ENCODE data around the gene SND1. TPM values are rescaled to one million over a fixed set of nuclear protein-coding genes. Genes with fewer than 3 reads are reported as not detected.

The SND1 gene
- total RNA-seq, 1 donor from 2014 or later, result 165 TPM

GRCh38 chr7:128031901-128032604, 380.1 kb downstream of the SND1 start:
- H3K27ac Mint-ChIP-seq (ENCODE audit: unreplicated experiment), result peak overlapping the region; percentile 92

GRCh38 chr7:128032605-128033235, 380.7 kb downstream of the SND1 start:
- H3K9me3 Mint-ChIP-seq (ENCODE audit: unreplicated experiment), result peaks cover 30% of the 10 kb centered on the region

More at GRCh38 chr7:128031901-128032604, 380.1 kb downstream of the SND1 start:
- peaks cover 7% of the 10 kb centered on the region for H3K36me3 Mint-ChIP-seq (ENCODE audit: unreplicated experiment)
- peak; percentile 18 for TF ChIP-seq CTCF (IDR thresholded peaks at IDR 0.05; ENCODE audit: partially characterized antibody, unreplicated experiment)
- peak; percentile 79 for DNase-seq
- H3K4me3 Mint-ChIP-seq (ENCODE audit: unreplicated experiment), result peak overlapping the region; percentile 89
- peaks cover 32% of the 10 kb centered on the region for H3K4me1 Mint-ChIP-seq (ENCODE audit: low read depth, unreplicated experiment)
- peaks cover 30% of the 10 kb centered on the region for H3K9me3 Mint-ChIP-seq (ENCODE audit: unreplicated experiment)
- H3K27me3 Mint-ChIP-seq (ENCODE audit: unreplicated experiment), result peaks cover 13% of the 10 kb centered on the region

GRCh38 chr7:128033246-128033645, 381.3 kb downstream of the SND1 start:
- no peak for TF ChIP-seq CTCF (IDR thresholded peaks at IDR 0.05; ENCODE audit: partially characterized antibody, unreplicated experiment)
- H3K36me3 Mint-ChIP-seq (ENCODE audit: unreplicated experiment), result peaks cover 7% of the 10 kb centered on the region
- H3K4me3 Mint-ChIP-seq (ENCODE audit: unreplicated experiment), result peak overlapping the region; percentile 85
- peaks cover 13% of the 10 kb centered on the region for H3K27me3 Mint-ChIP-seq (ENCODE audit: unreplicated experiment)
- no peak for DNase-seq
- H3K27ac Mint-ChIP-seq (ENCODE audit: unreplicated experiment), result peak overlapping the region; percentile 52
- peaks cover 21% of the 10 kb centered on the region for H3K4me1 Mint-ChIP-seq (ENCODE audit: low read depth, unreplicated experiment)
- H3K9me3 Mint-ChIP-seq (ENCODE audit: unreplicated experiment), result peaks cover 29% of the 10 kb centered on the region

More at GRCh38 chr7:128032605-128033235, 380.7 kb downstream of the SND1 start:
- Mint-ChIP-seq H3K36me3 (ENCODE audit: unreplicated experiment) (peaks cover 7% of the 10 kb centered on the region), H3K4me1 (ENCODE audit: low read depth, unreplicated experiment) (peaks cover 27% of the 10 kb centered on the region), H3K4me3 (ENCODE audit: unreplicated experiment) (peak overlapping the region; percentile 85), H3K27me3 (ENCODE audit: unreplicated experiment) (peaks cover 13% of the 10 kb centered on the region), H3K27ac (ENCODE audit: unreplicated experiment) (peak overlapping the region; percentile 82)
- peak; percentile 60 for DNase-seq
- TF ChIP-seq CTCF (IDR thresholded peaks at IDR 0.05; ENCODE audit: partially characterized antibody, unreplicated experiment), result no peak

- Mint-ChIP-seq H3K9me3 (ENCODE audit: unreplicated experiment) (peaks cover 15% of the 10 kb centered on the region), H3K27me3 (ENCODE audit: unreplicated experiment) (peaks cover 11% of the 10 kb centered on the region), H3K36me3 (ENCODE audit: unreplicated experiment) (no peaks in the 10 kb centered on the region), H3K4me1 (ENCODE audit: low read depth, unreplicated experiment) (peaks cover 17% of the 10 kb centered on the region), H3K27ac (ENCODE audit: unreplicated experiment) (no peak overlapping the region), H3K4me3 (ENCODE audit: unreplicated experiment) (no peak overlapping the region)
- no peak for TF ChIP-seq CTCF (IDR thresholded peaks at IDR 0.05; ENCODE audit: partially characterized antibody, unreplicated experiment)
- no peak for DNase-seq
These were observed 382.8 kb downstream of the SND1 start for GRCh38 chr7:128034825-128035224.

- peak; percentile 65 for TF ChIP-seq CTCF (IDR thresholded peaks at IDR 0.05; ENCODE audit: partially characterized antibody, unreplicated experiment)
- Mint-ChIP-seq H3K27ac (ENCODE audit: unreplicated experiment) (no peak overlapping the region), H3K9me3 (ENCODE audit: unreplicated experiment) (peaks cover 11% of the 10 kb centered on the region), H3K27me3 (ENCODE audit: unreplicated experiment) (peaks cover 4% of the 10 kb centered on the region), H3K36me3 (ENCODE audit: unreplicated experiment) (no peaks in the 10 kb centered on the region), H3K4me3 (ENCODE audit: unreplicated experiment) (no peak overlapping the region), H3K4me1 (ENCODE audit: low read depth, unreplicated experiment) (peaks cover 18% of the 10 kb centered on the region)
- DNase-seq, result no peak
These were observed 383.7 kb downstream of the SND1 start for GRCh38 chr7:128035712-128036111.
